GM18858 (cell line): ENCODE results near the gene TNS2.
"Not testable (repeated sequence)": the region's sequence is repeated elsewhere in the genome, so short reads cannot be mapped to it uniquely, and the experiment has no call there.

Experiments used
- ATAC-seq: cut with Tn5 transposase; IDR thresholded peaks from one replicate; pipeline ENCODE4 v1.9.1; 2021; ENCODE audit not compliant: unreplicated experiment

TNS2 gene

GRCh38 chr12:53093777-53094393 lies 44.0 kb downstream of the TNS2 start:
- no peak for ATAC-seq

GRCh38 chr12:53094394-53094787 lies 44.5 kb downstream of the TNS2 start:
- ATAC-seq, result no peak

- not testable (repeated sequence) for ATAC-seq
Observed at GRCh38 chr12:53094796-53095595, 45.1 kb downstream of the TNS2 start.

GRCh38 chr12:53095596-53095895 lies 45.7 kb downstream of the TNS2 start:
- not testable (repeated sequence) for ATAC-seq

- ATAC-seq, result no peak
Observed at GRCh38 chr12:53096089-53096741, 46.4 kb downstream of the TNS2 start.

- ATAC-seq, result no peak
Observed at GRCh38 chr12:53096759-53097158, 46.9 kb downstream of the TNS2 start.

GRCh38 chr12:53097207-53097563 lies 47.3 kb downstream of the TNS2 start:
- no peak for ATAC-seq

- ATAC-seq, result no peak
Observed at GRCh38 chr12:53097564-53098353, 47.9 kb downstream of the TNS2 start, which contains the start of gene IGFBP6. IGFBP6 (plus strand) TSS chr12:53097667; CDS start chr12:53097718, 51 bp downstream.

GRCh38 chr12:53098354-53098981 lies 48.6 kb downstream of the TNS2 start:
- ATAC-seq, result no peak

GRCh38 chr12:53099071-53099882 lies 49.4 kb downstream of the TNS2 start:
- no peak for ATAC-seq

- ATAC-seq, result no peak
Observed at GRCh38 chr12:53100466-53101151, 50.7 kb downstream of the TNS2 start.

GRCh38 chr12:53101266-53101665 lies 51.4 kb downstream of the TNS2 start:
- ATAC-seq, result no peak

- no peak for ATAC-seq
Observed at GRCh38 chr12:53101931-53102781, 52.3 kb downstream of the TNS2 start.

- ATAC-seq, result no peak
Observed at GRCh38 chr12:53102883-53103807, 53.3 kb downstream of the TNS2 start, which contains the start of gene SOAT2. SOAT2 (plus strand) TSS chr12:53103486; CDS start chr12:53103578, 92 bp downstream.

GRCh38 chr12:53103860-53104305 lies 54.0 kb downstream of the TNS2 start:
- ATAC-seq, result no peak

GRCh38 chr12:53105256-53105655 lies 55.4 kb downstream of the TNS2 start:
- ATAC-seq, result no peak

- ATAC-seq, result no peak
Observed at GRCh38 chr12:53105712-53106439, 56.0 kb downstream of the TNS2 start.
